K562 (cell line): Measurements from ENCODE around the gene LRRC59. TPM values are rescaled to one million over a fixed set of nuclear protein-coding genes. Genes with fewer than 3 reads are reported as not detected.

ENCODE experiments used
- CHD4 ChIP-seq: fragments of 200-600 bp; sonication (generic); IDR thresholded peaks from 3 replicates; pipeline ENCODE4 v1.6.1; 2012; ENCODE audit warnings: low read depth, mild to moderate bottlenecking, mixed read lengths, low read length, inconsistent platforms; ENCODE audit not compliant: insufficient read depth, insufficient replicate concordance, poor library complexity, severe bottlenecking
- ELF4 ChIP-seq: fragments of 450-650 bp; formaldehyde crosslinking; IDR thresholded peaks from 2 replicates; pipeline ENCODE4 v1.4.0; 2022; ENCODE audit warnings: missing genetic modification characterization
- EP300 ChIP-seq: IDR thresholded peaks from 2 replicates; pipeline ENCODE4 v1.6.1; 2012; ENCODE audit warnings: low read length, improper control_type of control experiment
- ERF ChIP-seq: fragments of 450-650 bp; formaldehyde crosslinking; IDR thresholded peaks from 2 replicates; pipeline ENCODE4 v1.4.0; 2020; ENCODE audit warnings: mild to moderate bottlenecking, mixed read lengths
- GABPB2 ChIP-seq: fragments of 250-450 bp; sonication (Bioruptor Pico); conservative IDR thresholded peaks from 2 replicates; pipeline ENCODE4 v1.5.1; 2021; ENCODE audit warnings: mild to moderate bottlenecking
- GTF3C2 ChIP-seq: IDR thresholded peaks from 3 replicates; pipeline ENCODE4 v1.6.1; 2011; ENCODE audit warnings: borderline replicate concordance, mild to moderate bottlenecking, moderate library complexity; ENCODE audit not compliant: insufficient read length; ENCODE audit errors: extremely low read depth
- HDAC8 ChIP-seq: fragments of 450-650 bp; IDR thresholded peaks from 2 replicates; pipeline ENCODE4 v1.6.1; 2016; ENCODE audit warnings: mild to moderate bottlenecking, missing genetic modification characterization, moderate library complexity, missing compliant biosample characterization
- HNRNPLL ChIP-seq: fragments of 200-400 bp; formaldehyde crosslinking; IDR thresholded peaks from 2 replicates; pipeline ENCODE4 v1.6.1; 2017; ENCODE audit warnings: low read length, low read depth, mild to moderate bottlenecking; ENCODE audit not compliant: poor library complexity, severe bottlenecking
- MYC ChIP-seq, 2 experiments: fragments of 250-450 bp in 1 of 2; sonication (Bioruptor Pico) in 1 of 2; IDR thresholded peaks; 2 replicates each; pipeline versions ENCODE4 v1.5.1 to v1.6.1; 2012 to 2021; ENCODE audit warnings: low read depth in 2 of 2, borderline replicate concordance in 1 of 2, improper control_type of control experiment in 1 of 2, low read length in 1 of 2, mild to moderate bottlenecking in 1 of 2, moderate library complexity in 1 of 2
- NFE2 ChIP-seq: IDR thresholded peaks from 2 replicates; pipeline ENCODE4 v1.6.1; 2014; ENCODE audit warnings: antibody characterized with exemption, low read depth
- NKRF ChIP-seq: fragments of 450-650 bp; IDR thresholded peaks from 2 replicates; pipeline ENCODE4 v1.6.1; 2016; ENCODE audit warnings: borderline replicate concordance
- PHF21A ChIP-seq: fragments of 450-650 bp; IDR thresholded peaks from 2 replicates; pipeline ENCODE4 v1.6.1; 2017; ENCODE audit warnings: low read depth, borderline replicate concordance
- PML ChIP-seq: IDR thresholded peaks from 2 replicates; pipeline ENCODE4 v1.6.1; 2012; ENCODE audit warnings: low read length, inconsistent platforms
- POU5F1 ChIP-seq: fragments of 150-350 bp; IDR thresholded peaks from 2 replicates; pipeline ENCODE4 v1.6.1; 2014; ENCODE audit warnings: borderline replicate concordance, low read length, low read depth, mild to moderate bottlenecking; ENCODE audit not compliant: partially characterized antibody
- PRMT5 ChIP-seq: sonication (generic); formaldehyde crosslinking; IDR thresholded peaks from 2 replicates; pipeline ENCODE4 v1.5.0; 2020; ENCODE audit warnings: missing genetic modification reagents
- VEZF1 ChIP-seq: fragments of 200-800 bp; sonication (Bioruptor generic); IDR thresholded peaks from 2 replicates; pipeline ENCODE4 v1.6.1; 2017; ENCODE audit warnings: missing genetic modification characterization, missing compliant biosample characterization
- ZBTB12 ChIP-seq: fragments of 250-450 bp; sonication (Bioruptor Pico); IDR thresholded peaks from 2 replicates; pipeline ENCODE4 v1.4.0; 2020
- ZBTB17 ChIP-seq: fragments of 450-650 bp; formaldehyde crosslinking; IDR thresholded peaks from 2 replicates; pipeline ENCODE4 v1.4.0; 2020; ENCODE audit warnings: mild to moderate bottlenecking
- ZNF551 ChIP-seq: fragments of 250-450 bp; sonication (Bioruptor Pico); IDR thresholded peaks from 2 replicates; pipeline ENCODE4 v1.5.0; 2021; ENCODE audit warnings: mild to moderate bottlenecking, moderate library complexity
- polyA plus RNA-seq, 8 experiments: library from polyadenylated mRNA; depleted of rRNA in 4 of 8; stranded (reverse) in 5 of 8; unstranded in 3 of 8; fragments of >200 nt; fragmentation: Nextera tagmentation in 2 of 8; fragmentation: Illumina TruSeq in 1 of 8; extraction: Ambion mirVana in 2 of 8; extraction: Trizol in 1 of 8; gene quantifications; 2 replicates each; pipeline versions ENCODE4 v1.2.1 to v1.2.3, GENCODE V29; 2011 to 2014; ENCODE audit warnings: inconsistent platforms in 1 of 8, missing spikeins in 1 of 8
- total RNA-seq, 7 experiments: library from RNA; depleted of rRNA in 6 of 7; stranded (reverse); fragments of >200 nt in 6 of 7; fragmentation: Illumina TruSeq in 2 of 7; extraction: Trizol in 2 of 7; gene quantifications; 2 replicates each; pipeline versions ENCODE4 v1.2.1 to v1.2.3, GENCODE V29; 2011 to 2021; ENCODE audit warnings: low replicate concordance in 1 of 7

The LRRC59 gene
- total and polyA plus RNA-seq, 9 of the 15 experiments (the other 6 are each of a cell fraction or from before 2014, with no cell fraction given), result 27.8 to 244 (median 154) TPM

GRCh38 chr17:50397111-50397918 lies at the start of gene LRRC59 (continued):
- TF ChIP-seq HNRNPLL (peak; percentile 47), MYC (IDR thresholded peaks at IDR 0.05; ENCODE audit: low read depth, low read length) (peak; percentile 88), MYC (CRISPR knock-in tag; IDR thresholded peaks at IDR 0.05; ENCODE audit: borderline replicate concordance, low read depth) (peak; percentile 78), PRMT5 (CRISPR knock-in tag) (no peak; the same call in 1 of the 2 replicates), EP300 (peak; percentile 16; the same call in 1 of the 2 replicates), POU5F1 (peak; percentile 30), ZNF551 (CRISPR knock-in tag) (no peak), ZBTB12 (peak; percentile 87), GTF3C2 (no peak), VEZF1 (peak; percentile 52), GABPB2 (CRISPR knock-in tag) (no peak), PHF21A (peak; percentile 43; the same call in 1 of the 2 replicates), CHD4 (no peak), NKRF (peak; percentile 84), PML (peak; percentile 79), NFE2 (peak; percentile 49; the same call in 1 of the 2 replicates), ERF (CRISPR knock-in tag) (peak; percentile 78; the same call in 1 of the 2 replicates), ZBTB17 (peak; percentile 51; the same call in 1 of the 2 replicates), ELF4 (CRISPR knock-in tag) (peak; percentile 96), HDAC8 (tag) (no peak)
